ENCODE data around the gene UQCRH. TPM values are rescaled to one million over a fixed set of nuclear protein-coding genes. Genes with fewer than 3 reads are reported as not detected.

The UQCRH gene
- total RNA-seq, 1 donor from 2014 or later, result 221 TPM

- peaks cover 12% of the 10 kb centered on the region for H3K36me3 Mint-ChIP-seq (ENCODE audit: insufficient read depth)
- no peaks in the 10 kb centered on the region for H3K4me1 Mint-ChIP-seq (ENCODE audit: low read depth)
- H3K27me3 Mint-ChIP-seq, result no peaks in the 10 kb centered on the region
- DNase-seq (ENCODE audit: low spot score, unreplicated experiment), result no peak
- H3K9me3 Mint-ChIP-seq (ENCODE audit: low read depth), result no peaks in the 10 kb centered on the region
- TF ChIP-seq, protein P1, sequence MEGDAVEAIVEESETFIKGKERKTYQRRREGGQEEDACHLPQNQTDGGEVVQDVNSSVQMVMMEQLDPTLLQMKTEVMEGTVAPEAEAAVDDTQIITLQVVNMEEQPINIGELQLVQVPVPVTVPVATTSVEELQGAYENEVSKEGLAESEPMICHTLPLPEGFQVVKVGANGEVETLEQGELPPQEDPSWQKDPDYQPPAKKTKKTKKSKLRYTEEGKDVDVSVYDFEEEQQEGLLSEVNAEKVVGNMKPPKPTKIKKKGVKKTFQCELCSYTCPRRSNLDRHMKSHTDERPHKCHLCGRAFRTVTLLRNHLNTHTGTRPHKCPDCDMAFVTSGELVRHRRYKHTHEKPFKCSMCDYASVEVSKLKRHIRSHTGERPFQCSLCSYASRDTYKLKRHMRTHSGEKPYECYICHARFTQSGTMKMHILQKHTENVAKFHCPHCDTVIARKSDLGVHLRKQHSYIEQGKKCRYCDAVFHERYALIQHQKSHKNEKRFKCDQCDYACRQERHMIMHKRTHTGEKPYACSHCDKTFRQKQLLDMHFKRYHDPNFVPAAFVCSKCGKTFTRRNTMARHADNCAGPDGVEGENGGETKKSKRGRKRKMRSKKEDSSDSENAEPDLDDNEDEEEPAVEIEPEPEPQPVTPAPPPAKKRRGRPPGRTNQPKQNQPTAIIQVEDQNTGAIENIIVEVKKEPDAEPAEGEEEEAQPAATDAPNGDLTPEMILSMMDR (IDR thresholded peaks at IDR 0.05; ENCODE audit: unreplicated experiment), result no peak
- no peak overlapping the region for H3K27ac Mint-ChIP-seq
- no peak overlapping the region for H3K4me3 Mint-ChIP-seq (ENCODE audit: low read depth)
These were observed 34.9 kb upstream of the UQCRH start for GRCh38 chr1:46268578-46268977.

DNA sequence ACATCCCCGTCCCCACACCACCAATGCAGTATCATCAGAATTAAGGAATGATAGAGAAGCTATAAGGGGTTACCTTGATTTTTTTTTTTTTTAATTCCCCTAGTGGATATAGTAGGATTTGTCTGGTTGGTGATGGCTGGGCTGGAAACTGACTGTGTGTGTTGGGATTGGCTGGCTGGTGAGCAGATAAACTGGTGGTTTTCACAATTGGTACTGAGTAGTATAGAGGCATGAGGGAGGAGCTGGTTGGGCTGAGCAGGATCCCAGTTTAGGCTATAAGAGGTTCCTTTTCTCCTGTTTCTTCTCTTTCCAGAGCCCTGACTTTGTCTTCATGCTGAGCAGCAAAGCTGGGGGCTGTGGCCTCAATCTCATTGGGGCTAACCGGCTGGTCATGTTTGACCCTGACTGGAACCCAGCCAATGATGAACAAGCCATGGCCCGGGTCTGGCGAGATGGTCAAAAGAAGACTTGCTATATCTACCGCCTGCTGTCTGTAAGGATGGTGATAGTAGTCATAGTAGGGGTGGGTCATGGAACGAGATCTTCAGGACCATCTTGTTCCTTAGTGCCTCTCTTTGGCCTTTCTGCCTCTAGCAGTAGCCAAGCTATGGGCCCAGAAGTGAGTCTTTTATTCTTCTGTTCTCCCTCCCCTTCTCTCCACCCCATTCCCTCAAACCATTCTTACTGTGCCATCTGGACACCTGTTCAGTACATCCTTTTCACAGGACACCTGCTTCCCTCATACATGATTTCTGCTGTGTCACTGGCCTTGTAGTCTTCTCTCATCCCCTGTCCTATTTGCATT, 29.1 kb upstream of the UQCRH start:
- H3K36me3 Mint-ChIP-seq (ENCODE audit: insufficient read depth), result peaks cover 24% of the 10 kb centered on the region
- DNase-seq (ENCODE audit: low spot score, unreplicated experiment), result no peak
- no peaks in the 10 kb centered on the region for H3K4me1 Mint-ChIP-seq (ENCODE audit: low read depth)
- H3K4me3 Mint-ChIP-seq (ENCODE audit: low read depth), result no peak overlapping the region
- no peaks in the 10 kb centered on the region for H3K27me3 Mint-ChIP-seq
- TF ChIP-seq, protein P1 (IDR thresholded peaks at IDR 0.05; ENCODE audit: unreplicated experiment), result no peak
- H3K27ac Mint-ChIP-seq, result no peak overlapping the region
- H3K9me3 Mint-ChIP-seq (ENCODE audit: low read depth), result no peaks in the 10 kb centered on the region

- Mint-ChIP-seq H3K9me3 (ENCODE audit: low read depth) (no peaks in the 10 kb centered on the region), H3K27me3 (no peaks in the 10 kb centered on the region), H3K36me3 (ENCODE audit: insufficient read depth) (peaks cover 24% of the 10 kb centered on the region), H3K4me1 (ENCODE audit: low read depth) (no peaks in the 10 kb centered on the region), H3K4me3 (ENCODE audit: low read depth) (no peak overlapping the region), H3K27ac (no peak overlapping the region)
- DNase-seq (ENCODE audit: low spot score, unreplicated experiment), result no peak
- TF ChIP-seq, protein P1 (IDR thresholded peaks at IDR 0.05; ENCODE audit: unreplicated experiment), result no peak
These were observed 28.5 kb upstream of the UQCRH start for GRCh38 chr1:46275030-46275337.

DNA sequence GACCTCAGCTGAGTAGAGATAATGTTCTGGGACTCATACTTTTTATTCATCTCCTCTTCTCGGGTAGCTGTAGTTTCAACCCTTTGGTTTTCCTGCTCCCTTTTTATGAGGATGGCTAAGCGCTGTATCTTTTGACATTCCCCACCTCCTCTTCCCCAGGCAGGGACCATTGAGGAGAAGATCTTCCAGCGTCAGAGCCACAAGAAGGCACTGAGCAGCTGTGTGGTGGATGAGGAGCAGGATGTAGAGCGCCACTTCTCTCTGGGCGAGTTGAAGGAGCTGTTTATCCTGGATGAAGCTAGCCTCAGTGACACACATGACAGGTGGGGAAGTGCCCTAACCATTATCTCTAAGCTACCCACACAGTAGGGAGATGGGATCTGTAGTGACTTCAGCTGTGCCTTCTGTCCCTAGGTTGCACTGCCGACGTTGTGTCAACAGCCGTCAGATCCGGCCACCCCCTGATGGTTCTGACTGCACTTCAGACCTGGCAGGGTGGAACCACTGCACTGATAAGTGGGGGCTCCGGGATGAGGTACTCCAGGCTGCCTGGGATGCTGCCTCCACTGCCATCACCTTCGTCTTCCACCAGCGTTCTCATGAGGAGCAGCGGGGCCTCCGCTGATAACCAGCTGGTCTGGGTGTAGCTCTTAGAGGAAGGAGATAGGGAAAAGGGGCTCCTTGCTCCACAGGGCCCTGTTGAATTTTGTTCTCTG, 25.7 kb upstream of the UQCRH start:
- peaks cover 21% of the 10 kb centered on the region for H3K36me3 Mint-ChIP-seq (ENCODE audit: insufficient read depth)
- H3K27me3 Mint-ChIP-seq, result no peaks in the 10 kb centered on the region
- no peak for DNase-seq (ENCODE audit: low spot score, unreplicated experiment)
- TF ChIP-seq, protein P1 (IDR thresholded peaks at IDR 0.05; ENCODE audit: unreplicated experiment), result no peak
- no peak overlapping the region for H3K27ac Mint-ChIP-seq
- H3K4me1 Mint-ChIP-seq (ENCODE audit: low read depth), result no peaks in the 10 kb centered on the region
- H3K9me3 Mint-ChIP-seq (ENCODE audit: low read depth), result no peaks in the 10 kb centered on the region
- no peak overlapping the region for H3K4me3 Mint-ChIP-seq (ENCODE audit: low read depth)

- H3K36me3 Mint-ChIP-seq (ENCODE audit: insufficient read depth), result peaks cover 23% of the 10 kb centered on the region
- H3K4me1 Mint-ChIP-seq (ENCODE audit: low read depth), result no peaks in the 10 kb centered on the region
- no peaks in the 10 kb centered on the region for H3K27me3 Mint-ChIP-seq
- no peak overlapping the region for H3K27ac Mint-ChIP-seq
- no peak for DNase-seq (ENCODE audit: low spot score, unreplicated experiment)
- H3K4me3 Mint-ChIP-seq (ENCODE audit: low read depth), result no peak overlapping the region
- H3K9me3 Mint-ChIP-seq (ENCODE audit: low read depth), result no peaks in the 10 kb centered on the region
- TF ChIP-seq, protein P1 (IDR thresholded peaks at IDR 0.05; ENCODE audit: unreplicated experiment), result no peak
These were observed 24.7 kb upstream of the UQCRH start for GRCh38 chr1:46278807-46279206.

Data from progenitor cell of endocrine pancreas (in vitro differentiated cells).